K562 (cell line): Measurements from ENCODE around the gene FAM217B. TPM values are rescaled to one million over a fixed set of nuclear protein-coding genes. Genes with fewer than 3 reads are reported as not detected.
A peak's percentile ranks its signal among the peaks of the same experiment; 100 is the strongest.

Experiments
- AFF1 ChIP-seq, 2 experiments: fragments of 450-650 bp; IDR thresholded peaks; 2 replicates each; pipeline ENCODE4 v1.6.1; 2018; ENCODE audit warnings: mild to moderate bottlenecking in 2 of 2, low read depth in 1 of 2; ENCODE audit not compliant: partially characterized antibody in 2 of 2
- EP400 ChIP-seq: fragments of 450-650 bp; IDR thresholded peaks from 2 replicates; pipeline ENCODE4 v1.6.1; 2017; ENCODE audit warnings: antibody characterized with exemption, mild to moderate bottlenecking, moderate library complexity
- ERF ChIP-seq: fragments of 450-650 bp; formaldehyde crosslinking; IDR thresholded peaks from 2 replicates; pipeline ENCODE4 v1.4.0; 2020; ENCODE audit warnings: mild to moderate bottlenecking, mixed read lengths
- FOXM1 ChIP-seq, 2 experiments: fragments of 450-650 bp in 1 of 2; sonication (generic) in 1 of 2; formaldehyde crosslinking in 1 of 2; IDR thresholded peaks; 2 replicates each; pipeline versions ENCODE4 v1.6.1 to v1.9.0; 2017 to 2022; ENCODE audit warnings: low read depth in 2 of 2, mild to moderate bottlenecking in 2 of 2, missing genetic modification reagents in 1 of 2, moderate library complexity in 1 of 2
- MBD1 ChIP-seq: fragments of 250-450 bp; sonication (Bioruptor Pico); IDR thresholded peaks from 2 replicates; pipeline ENCODE4 v1.8.0; 2022; ENCODE audit warnings: inconsistent platforms
- MECOM ChIP-seq: fragments of 250-450 bp; sonication (Bioruptor Pico); IDR thresholded peaks from 2 replicates; pipeline ENCODE4 v1.8.0; 2022; ENCODE audit warnings: inconsistent platforms
- NR4A1 ChIP-seq, 2 experiments: fragments of 250-450 bp in 1 of 2; fragments of 450-650 bp in 1 of 2; sonication (Bioruptor Pico) in 1 of 2; IDR thresholded peaks; 2 replicates each; pipeline versions ENCODE4 v1.4.0 to v1.6.1; 2016 to 2020; ENCODE audit warnings: mild to moderate bottlenecking in 2 of 2, missing compliant biosample characterization in 1 of 2, missing genetic modification characterization in 1 of 2, moderate library complexity in 1 of 2
- PURB ChIP-seq: sonication (generic); formaldehyde crosslinking; IDR thresholded peaks from 2 replicates; pipeline ENCODE4 v1.9.0; 2021; ENCODE audit warnings: low read depth, mild to moderate bottlenecking, missing genetic modification reagents
- RFX5 ChIP-seq: IDR thresholded peaks from 2 replicates; pipeline ENCODE4 v1.6.1; 2011; ENCODE audit warnings: low read depth, mild to moderate bottlenecking, improper control_type of control experiment, low read length
- SMARCE1 ChIP-seq: fragments of 450-650 bp; IDR thresholded peaks from 2 replicates; pipeline ENCODE4 v1.7.1; 2016; ENCODE audit warnings: mild to moderate bottlenecking
- U2AF1 ChIP-seq: fragments of 200-400 bp; formaldehyde crosslinking; optimal IDR thresholded peaks from 2 replicates; pipeline ENCODE3; 2017; ENCODE audit warnings: mild to moderate bottlenecking, low read depth, low read length, moderate library complexity
- ZBTB9 ChIP-seq: fragments of 450-650 bp; formaldehyde crosslinking; IDR thresholded peaks from 2 replicates; pipeline ENCODE4 v1.4.0; 2020; ENCODE audit warnings: mild to moderate bottlenecking, moderate library complexity
- ZNF175 ChIP-seq: fragments of 200-800 bp; sonication (Bioruptor generic); IDR thresholded peaks from 2 replicates; pipeline ENCODE4 v1.6.1; 2016; ENCODE audit warnings: low read depth, mild to moderate bottlenecking, missing genetic modification characterization, missing compliant biosample characterization
- ZNF408 ChIP-seq: fragments of 250-450 bp; sonication (Bioruptor Pico); IDR thresholded peaks from 2 replicates; pipeline ENCODE4 v1.4.0; 2020; ENCODE audit warnings: low read depth, mild to moderate bottlenecking, moderate library complexity
- ZNF444 ChIP-seq: fragments of 250-450 bp; sonication (Bioruptor Pico); IDR thresholded peaks from 2 replicates; pipeline ENCODE4 v1.4.0; 2020; ENCODE audit warnings: mild to moderate bottlenecking, moderate library complexity
- ZNF75A ChIP-seq: fragments of 450-650 bp; formaldehyde crosslinking; IDR thresholded peaks from 2 replicates; pipeline ENCODE4 v1.4.0; 2020; ENCODE audit warnings: mild to moderate bottlenecking
- polyA plus RNA-seq, 8 experiments: library from polyadenylated mRNA; depleted of rRNA in 4 of 8; stranded (reverse) in 5 of 8; unstranded in 3 of 8; fragments of >200 nt; fragmentation: Nextera tagmentation in 2 of 8; fragmentation: Illumina TruSeq in 1 of 8; extraction: Ambion mirVana in 2 of 8; extraction: Trizol in 1 of 8; gene quantifications; 2 replicates each; pipeline versions ENCODE4 v1.2.1 to v1.2.3, GENCODE V29; 2011 to 2014; ENCODE audit warnings: inconsistent platforms in 1 of 8, missing spikeins in 1 of 8
- total RNA-seq, 7 experiments: library from RNA; depleted of rRNA in 6 of 7; stranded (reverse); fragments of >200 nt in 6 of 7; fragmentation: Illumina TruSeq in 2 of 7; extraction: Trizol in 2 of 7; gene quantifications; 2 replicates each; pipeline versions ENCODE4 v1.2.1 to v1.2.3, GENCODE V29; 2011 to 2021; ENCODE audit warnings: low replicate concordance in 1 of 7

Gene FAM217B
- total and polyA plus RNA-seq, 9 of the 15 experiments (the other 6 are each of a cell fraction or from before 2014, with no cell fraction given), result 4.8 to 11.4 (median 6.9) TPM

- TF ChIP-seq AFF1 (IDR thresholded peaks at IDR 0.05; ENCODE audit: low read depth in 1 of 2, partially characterized antibody in 2 of 2), result no peak
- no peak for TF ChIP-seq ZNF75A (CRISPR knock-in tag)
- TF ChIP-seq ZNF175, result no peak
- peak; percentile 44; the same call in 1 of the 2 replicates for TF ChIP-seq ZBTB9 (CRISPR knock-in tag)
- TF ChIP-seq SMARCE1, result no peak
- no peak for TF ChIP-seq RFX5
- TF ChIP-seq EP400, result no peak
- TF ChIP-seq NR4A1 (CRISPR knock-in tag; IDR thresholded peaks at IDR 0.05), result no peak
- TF ChIP-seq NR4A1 (tag; IDR thresholded peaks at IDR 0.05), result no peak
- no peak for TF ChIP-seq PURB (CRISPR knock-in tag)
- TF ChIP-seq U2AF1, result no peak
- no peak for TF ChIP-seq ZNF408 (CRISPR knock-in tag)
- TF ChIP-seq ZNF444 (CRISPR knock-in tag), result no peak
- no peak for TF ChIP-seq FOXM1 (IDR thresholded peaks at IDR 0.05; ENCODE audit: low read depth)
- no peak for TF ChIP-seq FOXM1 (CRISPR knock-in tag; IDR thresholded peaks at IDR 0.05; ENCODE audit: low read depth)
- no peak for TF ChIP-seq ERF (CRISPR knock-in tag)
- TF ChIP-seq MECOM (CRISPR knock-in tag), result no peak
- 0 out of 2 replicates have a peak, but pooled peaks have one; percentile 64 for TF ChIP-seq MBD1 (CRISPR knock-in tag)
Observed at GRCh38 chr20:59933849-59934585, 6.2 kb upstream of the FAM217B start (continued).
